WTC11 (cell line): Measurements from ENCODE around the gene ZMYND8. TPM values are rescaled to one million over a fixed set of nuclear protein-coding genes. Genes with fewer than 3 reads are reported as not detected.

ENCODE experiments used
- ATAC-seq: fragments of 200-7000 bp; cut with Tn5 transposase; 2 replicates; pipeline ENCODE4 v1.10.0; 2021; ENCODE audit warnings: mild to moderate bottlenecking, moderate library complexity
- CTCF ChIA-PET: fragments of 300-600 bp; sonication (Branson Sonifier 250); formaldehyde crosslinking; loops from one replicate; lab custom pipeline; 2021; ENCODE audit warnings: antibody characterized with exemption; lab: Charles Lee
- POLR2A ChIA-PET: fragments of 350-600 bp; sonication (Branson Sonifier 250); formaldehyde crosslinking; loops from one replicate; lab custom pipeline; 2021; ENCODE audit warnings: antibody characterized with exemption; lab: Charles Lee
- DNase-seq: peaks from one replicate; pipeline ENCODE4 v3.0.0; 2021; ENCODE audit warnings: low spot score
- H3K27ac Mint-ChIP-seq: 2 replicates; pipeline ENCODE4 v1.8.0; 2021; ENCODE audit warnings: mixed read lengths
- H3K27me3 Mint-ChIP-seq: 2 replicates; pipeline ENCODE4 v1.8.0; 2021; ENCODE audit warnings: low read depth, mild to moderate bottlenecking, moderate library complexity, mixed read lengths
- H3K36me3 Mint-ChIP-seq: 2 replicates; pipeline ENCODE4 v1.8.0; 2021; ENCODE audit warnings: mixed read lengths
- H3K4me1 Mint-ChIP-seq: 2 replicates; pipeline ENCODE4 v1.8.0; 2022; ENCODE audit warnings: mixed read lengths
- H3K4me3 Mint-ChIP-seq: 2 replicates; pipeline ENCODE4 v1.8.0; 2021; ENCODE audit warnings: mild to moderate bottlenecking, moderate library complexity, mixed read lengths
- H3K9me3 Mint-ChIP-seq: 2 replicates; pipeline ENCODE4 v1.8.0; 2021; ENCODE audit warnings: mixed read lengths
- CBFB ChIP-seq: sonication (generic); formaldehyde crosslinking; IDR thresholded peaks from 2 replicates; pipeline ENCODE4 v1.8.1; 2022; ENCODE audit warnings: mild to moderate bottlenecking, low read depth, missing genetic modification reagents
- CREB1 ChIP-seq: sonication (generic); formaldehyde crosslinking; IDR thresholded peaks from 2 replicates; pipeline ENCODE4 v1.8.0; 2023; ENCODE audit warnings: mild to moderate bottlenecking, missing genetic modification reagents
- CREM ChIP-seq: sonication (generic); formaldehyde crosslinking; IDR thresholded peaks from 2 replicates; pipeline ENCODE4 v1.8.1; 2022; ENCODE audit warnings: mild to moderate bottlenecking, missing genetic modification reagents, moderate library complexity
- ELF4 ChIP-seq: sonication (generic); formaldehyde crosslinking; IDR thresholded peaks from 2 replicates; pipeline ENCODE4 v1.8.1; 2022; ENCODE audit warnings: low read depth, mild to moderate bottlenecking, moderate library complexity, missing genetic modification reagents
- EMX1 ChIP-seq: fragments of 250-450 bp; sonication (Bioruptor Pico); IDR thresholded peaks from 2 replicates; pipeline ENCODE4 v1.8.0; 2021; ENCODE audit warnings: mild to moderate bottlenecking
- ETV6 ChIP-seq: sonication (generic); formaldehyde crosslinking; IDR thresholded peaks from 2 replicates; pipeline ENCODE4 v1.8.1; 2022; ENCODE audit warnings: mild to moderate bottlenecking, missing genetic modification reagents
- FOXJ3 ChIP-seq: sonication (generic); formaldehyde crosslinking; IDR thresholded peaks from 2 replicates; pipeline ENCODE4 v1.9.0; 2021; ENCODE audit warnings: missing genetic modification reagents, mild to moderate bottlenecking, borderline replicate concordance
- GABPB1 ChIP-seq: sonication (generic); formaldehyde crosslinking; IDR thresholded peaks from 2 replicates; pipeline ENCODE4 v1.8.1; 2023; ENCODE audit warnings: mild to moderate bottlenecking, missing genetic modification reagents
- GTF2I ChIP-seq: fragments of 250-450 bp; sonication (Bioruptor Pico); conservative IDR thresholded peaks from 2 replicates; pipeline ENCODE4 v1.4.0; 2021; ENCODE audit warnings: mild to moderate bottlenecking
- IRF1 ChIP-seq: sonication (generic); formaldehyde crosslinking; IDR thresholded peaks from 2 replicates; pipeline ENCODE4 v1.8.0; 2023; ENCODE audit warnings: missing genetic modification reagents
- JAZF1 ChIP-seq: fragments of 250-450 bp; sonication (Bioruptor Pico); IDR thresholded peaks from 2 replicates; pipeline ENCODE4 v1.9.0; 2021; ENCODE audit warnings: moderate library complexity, mild to moderate bottlenecking, inconsistent platforms
- NFATC4 ChIP-seq: fragments of 250-450 bp; sonication (Bioruptor Pico); IDR thresholded peaks from 2 replicates; pipeline ENCODE4 v1.9.0; 2021; ENCODE audit warnings: mild to moderate bottlenecking
- RELA ChIP-seq: sonication (generic); formaldehyde crosslinking; IDR thresholded peaks from 2 replicates; pipeline ENCODE4 v1.8.1; 2022; ENCODE audit warnings: missing genetic modification reagents, mild to moderate bottlenecking, borderline replicate concordance
- SMAD4 ChIP-seq: sonication (generic); formaldehyde crosslinking; IDR thresholded peaks from 2 replicates; pipeline ENCODE4 v1.8.0; 2022; ENCODE audit warnings: mild to moderate bottlenecking, missing genetic modification reagents
- ZBTB43 ChIP-seq: sonication (generic); formaldehyde crosslinking; IDR thresholded peaks from 2 replicates; pipeline ENCODE4 v1.8.1; 2023; ENCODE audit warnings: mild to moderate bottlenecking, missing genetic modification reagents
- ZNF281 ChIP-seq: sonication (generic); formaldehyde crosslinking; IDR thresholded peaks from 2 replicates; pipeline ENCODE4 v1.8.0; 2023; ENCODE audit warnings: mild to moderate bottlenecking, missing genetic modification reagents
- ZNF532 ChIP-seq: fragments of 250-450 bp; sonication (Bioruptor Pico); IDR thresholded peaks from 2 replicates; pipeline ENCODE4 v1.9.0; 2021; ENCODE audit warnings: mild to moderate bottlenecking, borderline replicate concordance
- total RNA-seq: library from RNA; stranded (reverse); gene quantifications from 3 replicates; pipeline ENCODE4 v1.2.3, GENCODE V29; 2021
- TF ChIP-seq, protein P1 (sequence below): sonication (generic); formaldehyde crosslinking; IDR thresholded peaks from 2 replicates; pipeline ENCODE4 v1.8.1; 2022; ENCODE audit warnings: low read depth, mild to moderate bottlenecking, moderate library complexity, missing genetic modification reagents, borderline replicate concordance
- TF ChIP-seq, protein P2 (sequence below): fragments of 200-600 bp; IDR thresholded peaks from 2 replicates; pipeline ENCODE4 v1.8.0; 2022; ENCODE audit warnings: antibody characterized with exemption
- TF ChIP-seq, protein P3 (sequence below): fragments of 250-450 bp; sonication (Bioruptor Pico); conservative IDR thresholded peaks from 2 replicates; pipeline ENCODE4 v1.9.0; 2021; ENCODE audit warnings: mild to moderate bottlenecking

Gene ZMYND8
- total RNA-seq, 1 experiment from 2014 or later: 114 TPM

GRCh38 chr20:47380481-47380880, 24.0 kb upstream of the ZMYND8 start:
- no peak for ATAC-seq
- H3K4me3 Mint-ChIP-seq: no peak overlapping the region
- H3K36me3 Mint-ChIP-seq: peaks cover 3% of the 10 kb centered on the region
- POLR2A ChIA-PET: interaction anchor here (0.6 to 2.2 kb wide), 3 partner anchors 8 to 24 kb away, joined by 3 to 5 read pairs (median 3); partner anchors contain the start of gene ZMYND8
- no peak for DNase-seq
- peaks cover 31% of the 10 kb centered on the region for H3K4me1 Mint-ChIP-seq
- peaks cover 4% of the 10 kb centered on the region for H3K9me3 Mint-ChIP-seq
- no peak for TF ChIP-seq JAZF1 (CRISPR knock-in tag)
- TF ChIP-seq CBFB (CRISPR knock-in tag): no peak
- TF ChIP-seq CREB1 (CRISPR knock-in tag): no peak
- TF ChIP-seq EMX1 (CRISPR knock-in tag): no peak
- TF ChIP-seq ZNF281 (CRISPR knock-in tag): no peak
- TF ChIP-seq, protein P1, sequence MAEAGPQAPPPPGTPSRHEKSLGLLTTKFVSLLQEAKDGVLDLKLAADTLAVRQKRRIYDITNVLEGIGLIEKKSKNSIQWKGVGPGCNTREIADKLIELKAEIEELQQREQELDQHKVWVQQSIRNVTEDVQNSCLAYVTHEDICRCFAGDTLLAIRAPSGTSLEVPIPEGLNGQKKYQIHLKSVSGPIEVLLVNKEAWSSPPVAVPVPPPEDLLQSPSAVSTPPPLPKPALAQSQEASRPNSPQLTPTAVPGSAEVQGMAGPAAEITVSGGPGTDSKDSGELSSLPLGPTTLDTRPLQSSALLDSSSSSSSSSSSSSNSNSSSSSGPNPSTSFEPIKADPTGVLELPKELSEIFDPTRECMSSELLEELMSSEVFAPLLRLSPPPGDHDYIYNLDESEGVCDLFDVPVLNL (CRISPR knock-in tag): no peak
- no peak for TF ChIP-seq ZBTB43 (CRISPR knock-in tag)
- TF ChIP-seq ELF4: no peak
- no peak for TF ChIP-seq GABPB1
- TF ChIP-seq NFATC4 (CRISPR knock-in tag): no peak
- TF ChIP-seq IRF1 (CRISPR knock-in tag): no peak
- no peak for TF ChIP-seq CREM
- TF ChIP-seq ETV6: no peak
- no peak for TF ChIP-seq ZNF532
- no peak for TF ChIP-seq SMAD4 (CRISPR knock-in tag)
- TF ChIP-seq, protein P2, sequence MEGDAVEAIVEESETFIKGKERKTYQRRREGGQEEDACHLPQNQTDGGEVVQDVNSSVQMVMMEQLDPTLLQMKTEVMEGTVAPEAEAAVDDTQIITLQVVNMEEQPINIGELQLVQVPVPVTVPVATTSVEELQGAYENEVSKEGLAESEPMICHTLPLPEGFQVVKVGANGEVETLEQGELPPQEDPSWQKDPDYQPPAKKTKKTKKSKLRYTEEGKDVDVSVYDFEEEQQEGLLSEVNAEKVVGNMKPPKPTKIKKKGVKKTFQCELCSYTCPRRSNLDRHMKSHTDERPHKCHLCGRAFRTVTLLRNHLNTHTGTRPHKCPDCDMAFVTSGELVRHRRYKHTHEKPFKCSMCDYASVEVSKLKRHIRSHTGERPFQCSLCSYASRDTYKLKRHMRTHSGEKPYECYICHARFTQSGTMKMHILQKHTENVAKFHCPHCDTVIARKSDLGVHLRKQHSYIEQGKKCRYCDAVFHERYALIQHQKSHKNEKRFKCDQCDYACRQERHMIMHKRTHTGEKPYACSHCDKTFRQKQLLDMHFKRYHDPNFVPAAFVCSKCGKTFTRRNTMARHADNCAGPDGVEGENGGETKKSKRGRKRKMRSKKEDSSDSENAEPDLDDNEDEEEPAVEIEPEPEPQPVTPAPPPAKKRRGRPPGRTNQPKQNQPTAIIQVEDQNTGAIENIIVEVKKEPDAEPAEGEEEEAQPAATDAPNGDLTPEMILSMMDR: no peak
- TF ChIP-seq FOXJ3: no peak
- TF ChIP-seq, protein P3, sequence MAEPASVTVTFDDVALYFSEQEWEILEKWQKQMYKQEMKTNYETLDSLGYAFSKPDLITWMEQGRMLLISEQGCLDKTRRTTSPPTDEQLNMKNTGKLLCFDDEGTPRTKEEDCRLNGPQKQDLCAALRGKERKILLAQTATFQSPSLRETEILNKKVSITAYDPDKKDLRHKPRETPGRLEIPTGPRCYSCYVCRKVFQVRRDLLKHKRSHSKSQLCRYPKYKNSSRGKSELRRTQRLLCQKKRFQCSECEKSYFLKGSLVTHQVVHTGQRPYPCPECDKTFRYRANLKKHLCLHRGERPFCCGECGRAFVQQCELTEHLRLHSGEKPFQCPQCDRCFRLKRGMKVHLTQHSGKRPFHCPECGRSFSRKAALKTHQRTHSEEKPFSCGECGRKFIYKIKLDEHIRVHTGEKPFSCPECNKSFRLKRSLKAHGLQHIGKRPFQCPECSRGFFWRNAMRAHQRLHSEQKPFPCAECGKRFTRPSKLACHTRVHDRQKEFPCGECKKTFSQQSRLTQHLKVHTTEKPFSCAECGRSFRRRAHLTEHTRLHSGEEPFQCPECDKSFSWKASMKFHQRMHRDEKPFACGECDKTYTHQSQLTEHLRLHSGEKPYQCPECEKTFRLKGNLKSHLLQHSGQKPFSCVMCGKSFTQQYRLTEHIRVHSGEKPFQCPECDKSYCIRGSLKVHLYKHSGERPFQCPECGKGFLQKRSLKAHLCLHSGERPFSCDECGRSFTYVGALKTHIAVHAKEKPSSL (CRISPR knock-in tag): no peak
- no peak for TF ChIP-seq RELA (CRISPR knock-in tag)
- no peak for TF ChIP-seq GTF2I
- CTCF ChIA-PET: no interaction called here
- H3K27me3 Mint-ChIP-seq: no peaks in the 10 kb centered on the region; the same call in 1 of the 2 replicates
- no peak overlapping the region for H3K27ac Mint-ChIP-seq
